Spleen (tissue), 7 donors: ENCODE results near the gene AK2.
"Not testable (repeated sequence)": the region's sequence is repeated elsewhere in the genome, so short reads cannot be mapped to it uniquely, and the experiment has no call there.

Experiments
- CTCF ChIP-seq, 11 experiments: fragments of 200-600 bp in 7 of 11; fragments of 450-650 bp in 4 of 11; sonication (generic) in 4 of 11; IDR thresholded peaks in 8 of 11; conservative IDR thresholded peaks in 3 of 11; 1 replicate in 7 of 11; 2 replicates in 4 of 11; pipeline versions ENCODE4 v1.4.0 to v1.8.0; 2016 to 2021; ENCODE audit warnings: antibody characterized with exemption in 11 of 11, inconsistent platforms in 4 of 11, mild to moderate bottlenecking in 1 of 11
- POLR2A ChIP-seq, 3 donors: fragments of 450-650 bp; IDR thresholded peaks; one replicate each; pipeline ENCODE4 v1.5.1; 2017; ENCODE audit warnings: antibody characterized with exemption in 3 of 3, mild to moderate bottlenecking in 1 of 3
- POLR2AphosphoS5 ChIP-seq, 3 donors: sonication (generic); formaldehyde crosslinking; IDR thresholded peaks; one replicate each; pipeline ENCODE4 v1.5.1; 2017; ENCODE audit warnings: antibody characterized with exemption in 3 of 3
- donor health status: DM: no; HTN: no; CAD: no; lungs with moderate emphysema.
- donor health status: DM: no; HTN: no; CAD: no.
- donor health status: DM: no; HTN: no; CAD: no.

- not testable (repeated sequence) for TF ChIP-seq POLR2AphosphoS5 (IDR thresholded peaks at IDR 0.05); CTCF (IDR thresholded peaks at IDR 0.05 in 8 of 11, conservative IDR thresholded peaks at IDR 0.05 in 3 of 11); POLR2A (IDR thresholded peaks at IDR 0.05)
Measured at GRCh38 chr1:33066477-33066876, 29.8 kb upstream of the AK2 start.
